HG03039 (cell line): Measurements from ENCODE around the gene ARAP3.
"Not testable (repeated sequence)": the region's sequence is repeated elsewhere in the genome, so short reads cannot be mapped to it uniquely, and the experiment has no call there.

ENCODE experiments used
- ATAC-seq: cut with Tn5 transposase; IDR thresholded peaks from one replicate; pipeline ENCODE4 v1.9.1; 2021; ENCODE audit warnings: mild to moderate bottlenecking, moderate library complexity; ENCODE audit not compliant: unreplicated experiment

The ARAP3 gene

DNA sequence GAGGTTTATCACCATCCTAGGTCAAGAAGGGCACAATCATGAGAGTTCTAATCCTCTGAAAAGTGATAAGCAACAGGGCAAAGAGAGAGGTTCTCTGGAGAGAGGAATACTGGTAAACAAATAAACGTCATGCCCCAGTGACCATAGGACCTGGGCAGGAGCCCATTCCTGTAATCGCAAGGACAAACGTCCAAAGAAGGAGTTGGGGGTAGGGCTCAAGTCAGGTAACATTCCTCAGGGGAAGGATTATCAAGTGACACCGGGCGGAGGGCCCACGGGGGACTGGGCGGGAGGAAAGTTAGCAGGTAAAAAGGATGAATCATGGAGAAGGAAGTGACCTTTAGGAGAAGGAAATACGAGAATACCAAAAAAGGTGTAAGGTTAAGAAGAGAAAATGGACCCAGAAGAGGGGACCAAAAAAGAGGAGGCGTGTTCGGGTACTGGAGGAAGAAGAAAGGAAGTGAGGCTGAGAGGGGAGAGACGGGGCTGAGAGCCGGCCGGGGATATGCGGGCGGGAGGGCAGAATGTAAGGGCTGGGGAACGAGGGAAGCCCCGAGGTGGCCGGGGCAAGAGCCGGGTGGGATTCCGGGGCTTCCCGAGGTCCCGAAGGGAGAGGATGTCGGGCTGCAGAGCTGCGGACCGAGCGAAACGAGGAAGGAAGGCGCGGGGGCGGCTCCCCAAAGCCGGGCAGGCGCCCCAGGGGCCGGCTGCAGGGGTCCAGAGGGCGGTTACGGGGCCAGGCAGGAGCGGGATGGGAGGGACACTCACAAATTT lies 63.8 kb downstream of the ARAP3 start:
- peak; percentile 16 for ATAC-seq

DNA sequence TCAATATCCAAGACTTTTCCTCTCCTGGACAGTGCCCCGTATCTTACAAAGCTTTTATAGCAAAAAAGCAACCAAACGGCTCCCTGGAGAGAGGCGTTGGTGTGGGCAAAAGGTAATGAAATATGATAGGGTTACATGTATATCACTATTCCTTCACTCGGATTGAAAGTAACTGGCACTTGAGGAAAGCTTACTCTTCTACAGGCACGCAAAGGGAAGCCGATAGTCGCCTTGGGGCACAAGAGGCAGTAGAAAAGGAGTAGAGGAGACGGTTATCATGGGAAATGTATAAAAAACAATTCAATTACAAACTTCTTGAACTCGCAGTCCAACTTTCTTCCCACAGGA lies 64.4 kb downstream of the ARAP3 start:
- no peak for ATAC-seq

DNA sequence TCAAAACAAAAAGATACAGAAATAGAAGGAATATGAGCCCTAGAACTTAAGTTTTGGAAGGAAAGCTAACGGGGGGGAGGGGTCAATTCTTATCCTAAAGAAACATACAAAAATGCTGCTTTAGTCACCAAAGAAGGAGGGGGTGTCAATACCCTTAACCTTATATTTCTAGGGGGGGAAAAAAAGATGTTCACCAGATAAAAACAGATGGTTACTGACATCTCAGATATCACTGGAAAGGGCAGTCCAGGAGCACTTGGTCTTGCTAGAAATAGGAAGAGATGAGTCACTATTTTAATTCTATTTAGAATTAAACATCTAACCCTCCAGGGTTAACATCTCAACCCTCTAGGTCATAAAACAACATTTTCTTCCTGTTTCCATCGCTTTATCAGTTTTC lies 64.9 kb downstream of the ARAP3 start:
- ATAC-seq, result no peak

DNA sequence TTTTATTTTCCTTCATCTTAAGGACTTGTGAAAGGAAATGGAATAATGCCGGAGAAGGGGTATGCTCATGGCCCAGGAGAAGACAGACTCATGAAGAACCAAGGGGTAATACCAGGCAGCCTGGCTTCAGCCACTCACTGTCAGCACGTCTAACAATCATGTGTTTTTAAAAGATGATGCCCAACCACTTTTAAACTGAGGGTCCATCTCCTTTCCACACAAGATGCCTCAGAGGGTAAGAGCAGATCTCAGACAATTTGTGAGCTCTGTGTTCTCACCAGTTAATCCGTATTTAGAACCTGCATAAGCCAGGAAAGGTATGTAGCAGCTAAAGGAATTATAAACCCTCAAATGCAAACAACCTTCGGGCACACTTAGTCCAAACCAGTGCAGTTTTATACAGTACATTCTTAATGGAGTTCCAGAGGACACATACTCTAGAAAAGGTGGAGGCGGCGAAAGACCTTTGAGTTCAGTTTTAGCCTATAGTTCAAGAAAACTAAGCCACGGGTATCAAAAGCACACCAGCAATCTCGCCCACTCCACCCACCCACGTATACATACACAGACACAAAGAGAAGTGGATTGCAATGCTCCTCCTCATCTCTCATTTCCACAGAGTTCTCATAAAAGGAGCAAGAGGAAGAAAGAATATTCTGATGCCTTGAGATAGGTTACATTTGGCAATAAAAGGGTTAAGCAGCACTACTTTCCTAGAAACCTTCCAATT lies 65.9 kb downstream of the ARAP3 start:
- no peak for ATAC-seq

DNA sequence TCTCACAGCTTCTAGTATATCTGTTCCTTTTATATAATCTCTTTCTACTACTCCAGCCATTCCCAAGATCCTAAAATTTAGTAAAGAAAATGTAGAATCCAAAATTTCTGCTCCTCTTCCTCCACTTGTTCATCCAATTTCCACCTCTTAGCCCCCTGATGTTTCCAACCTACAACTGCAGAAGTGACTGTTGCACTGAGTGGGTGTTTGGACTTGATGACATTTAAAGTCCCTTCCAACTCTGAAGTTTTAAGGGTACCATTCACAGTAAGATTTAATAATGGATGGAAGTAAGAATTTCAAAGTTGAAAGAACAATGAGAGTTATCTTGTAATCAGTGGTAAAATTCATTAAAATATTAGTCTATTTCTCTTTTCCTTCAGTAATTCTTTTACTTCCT lies 68.7 kb downstream of the ARAP3 start:
- no peak for ATAC-seq

DNA sequence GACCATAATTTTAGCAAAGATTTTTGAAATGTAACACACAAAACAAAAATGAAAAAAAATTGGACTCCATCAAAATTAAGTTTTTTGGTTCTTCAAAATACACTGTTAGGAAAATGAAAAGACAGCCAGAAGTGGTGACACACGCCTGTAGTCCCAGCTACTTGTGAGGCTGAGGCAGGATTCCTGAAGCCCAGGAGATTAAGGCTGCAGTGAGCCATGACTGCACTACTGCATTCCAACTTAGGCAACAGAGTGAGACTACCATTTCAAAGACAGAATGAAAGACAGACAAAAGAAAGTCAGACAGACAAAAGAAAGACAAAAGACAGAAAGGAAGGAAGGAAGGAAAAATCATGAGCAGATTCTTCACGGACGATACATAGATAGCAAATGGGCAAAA lies 70.7 kb downstream of the ARAP3 start:
- no peak for ATAC-seq

DNA sequence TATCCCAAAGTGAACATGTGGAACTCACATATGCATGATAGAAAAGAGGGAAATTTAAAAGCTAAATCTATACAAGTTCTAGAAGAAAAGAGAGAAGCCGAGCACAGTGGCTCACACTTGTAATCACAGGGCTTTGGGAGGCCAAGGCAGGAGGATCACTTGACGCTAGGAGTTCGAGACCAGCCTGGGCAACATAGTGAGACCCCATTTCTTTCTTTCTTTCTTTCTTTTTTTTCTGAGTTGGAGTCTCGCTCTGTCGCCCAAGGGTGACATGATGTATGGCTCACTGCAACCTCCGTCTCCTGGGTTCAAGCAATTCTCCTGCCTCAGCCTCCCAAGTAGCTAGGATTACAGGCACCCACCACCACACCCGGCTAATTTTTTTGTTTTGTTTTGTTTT lies 72.1 kb downstream of the ARAP3 start:
- not testable (repeated sequence) for ATAC-seq

DNA sequence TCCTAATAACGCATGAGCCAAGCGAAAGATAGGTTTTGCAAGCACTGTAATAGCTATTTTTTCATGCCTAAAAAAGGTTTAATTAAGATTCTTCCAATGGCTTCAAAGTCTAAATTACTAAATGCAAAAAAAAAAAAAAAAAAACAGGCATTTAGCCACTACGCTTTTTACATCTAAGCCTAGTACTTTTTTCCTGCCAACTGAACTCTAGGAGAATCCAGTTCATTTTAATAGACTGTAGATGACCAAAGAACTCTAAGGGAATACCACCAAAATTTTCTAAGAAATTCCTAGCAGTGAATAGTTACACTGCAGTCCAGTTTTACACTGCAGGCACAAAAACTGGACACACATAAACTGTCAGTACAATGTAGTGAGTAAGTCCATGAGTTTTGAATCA lies 73.0 kb downstream of the ARAP3 start:
- no peak for ATAC-seq

DNA sequence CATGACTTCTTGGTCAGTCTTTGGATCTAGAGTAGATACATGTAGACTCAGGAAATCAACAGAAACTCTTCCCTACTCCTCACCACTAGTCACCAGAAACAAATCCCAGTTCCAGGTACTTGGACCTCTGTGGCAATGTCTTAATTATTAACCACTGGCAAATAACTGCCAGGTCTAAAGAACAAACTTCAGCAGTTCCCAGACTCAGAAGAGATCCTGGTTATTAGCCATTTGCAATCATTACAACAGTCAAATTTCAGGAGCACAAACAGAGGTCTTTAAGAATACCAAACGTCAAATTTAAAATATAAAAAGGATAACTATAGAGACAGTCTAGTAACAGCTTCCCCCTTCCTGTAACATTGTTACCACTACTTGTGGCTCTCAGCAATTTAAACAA lies 73.5 kb downstream of the ARAP3 start:
- ATAC-seq, result no peak

DNA sequence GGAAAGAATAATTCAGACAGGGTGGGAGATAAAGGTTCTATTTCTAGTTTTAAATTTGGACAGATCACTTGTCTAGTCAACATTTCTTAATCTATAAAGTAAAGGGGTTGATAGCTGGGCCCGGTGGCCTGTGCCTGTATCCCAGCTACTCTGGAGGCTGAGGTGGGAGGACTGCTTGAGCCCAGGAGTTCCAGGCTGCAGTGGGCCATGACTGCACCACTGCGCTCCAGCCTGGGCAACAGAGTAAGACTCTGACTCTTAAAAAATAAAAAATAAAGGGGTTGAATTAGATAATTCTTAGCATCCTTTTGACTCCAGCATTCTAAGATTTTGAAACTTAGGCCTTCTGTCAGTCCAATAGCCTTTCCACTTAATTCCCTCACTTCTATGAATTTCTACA lies 74.0 kb downstream of the ARAP3 start:
- no peak for ATAC-seq

DNA sequence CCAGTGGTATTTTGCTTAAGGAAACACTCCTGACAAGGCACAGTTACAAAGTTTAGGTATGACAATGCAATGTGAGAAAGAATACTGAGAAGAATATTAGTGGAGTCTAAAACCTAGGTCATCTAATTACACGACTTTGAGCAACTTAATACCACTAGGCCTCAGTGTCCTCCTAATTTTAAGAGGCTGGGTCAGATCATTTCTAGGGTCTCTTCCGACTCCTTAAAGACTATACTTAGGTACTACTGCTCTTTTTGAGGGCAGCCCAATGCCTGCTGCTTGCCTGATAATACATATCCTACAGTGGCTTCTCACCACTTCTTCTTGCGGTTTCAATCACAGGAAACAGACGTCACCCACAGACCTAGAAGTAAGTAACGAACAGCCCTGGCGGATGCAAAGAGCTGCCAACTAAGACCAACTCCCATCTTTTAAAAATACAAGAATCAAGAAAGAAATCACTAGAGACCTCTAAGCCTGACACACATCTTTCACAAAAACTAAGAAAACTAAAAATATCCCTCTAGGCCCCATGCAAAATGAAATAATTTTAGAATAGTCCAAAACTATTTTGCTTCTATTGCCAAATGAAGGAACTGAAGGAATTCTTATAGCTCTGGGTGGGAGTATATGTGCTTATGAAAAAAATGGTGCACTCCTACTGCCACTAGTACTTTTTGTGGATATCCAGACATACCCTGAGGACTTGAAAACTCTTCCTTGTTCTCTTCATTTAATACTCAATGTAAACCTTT lies 76.3 kb downstream of the ARAP3 start:
- peak; percentile 94 for ATAC-seq

DNA sequence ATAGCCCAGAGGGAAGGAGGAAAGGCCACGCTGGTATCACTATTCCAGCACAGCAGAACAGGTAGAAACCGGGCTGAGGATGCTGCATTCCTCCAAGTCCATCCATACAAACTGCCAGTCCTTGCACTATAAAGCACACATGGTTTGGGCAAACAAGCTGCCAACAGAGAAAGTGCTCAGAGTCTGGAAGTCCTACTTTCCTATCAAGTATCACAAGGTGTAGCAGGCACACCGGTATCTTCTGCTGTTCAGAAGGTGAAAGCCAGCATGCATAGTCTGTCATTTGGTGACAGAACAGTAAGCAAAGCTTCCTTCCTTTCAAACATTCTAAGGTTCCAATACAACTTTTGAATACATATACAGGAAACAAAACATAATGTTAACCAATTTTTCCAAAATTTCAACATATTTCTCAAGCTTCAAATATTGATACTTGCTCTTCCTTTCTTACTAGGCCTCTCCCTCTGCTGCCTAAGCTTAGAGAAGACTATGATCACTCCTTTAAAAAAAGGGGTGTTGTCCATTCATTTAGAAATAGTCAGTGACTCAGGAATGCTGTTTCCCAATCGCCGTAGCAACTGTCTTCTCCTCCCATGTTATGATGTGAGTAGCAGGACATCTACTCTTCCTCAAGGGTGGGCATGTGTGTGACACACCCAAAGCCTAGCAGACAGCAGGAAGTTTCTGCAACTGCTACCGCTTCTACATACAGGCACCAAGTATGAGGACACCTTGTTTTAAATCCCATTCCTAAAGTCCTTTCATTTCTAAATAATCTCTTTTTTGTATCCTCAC lies 77.9 kb downstream of the ARAP3 start:
- ATAC-seq, result no peak
